GM19035 (cell line): ENCODE measurements around the gene ADGRL3.

Experiments
- ATAC-seq: cut with Tn5 transposase; IDR thresholded peaks from one replicate; pipeline ENCODE4 v1.9.1; 2021; ENCODE audit not compliant: unreplicated experiment

Gene ADGRL3

GRCh38 chr4:61200187-61200915 lies at the start of gene ADGRL3:
TSS of gene ADGRL3 (plus strand) at chr4:61200326.
- ATAC-seq, result no peak

- ATAC-seq, result no peak
These were observed 47.7 kb upstream of the ADGRL3 start for GRCh38 chr4:61152433-61152832.

- ATAC-seq, result no peak
These were observed 39.6 kb upstream of the ADGRL3 start for GRCh38 chr4:61160478-61160877.

GRCh38 chr4:61162116-61162515 lies 38.0 kb upstream of the ADGRL3 start:
- no peak for ATAC-seq

GRCh38 chr4:61173799-61174198 lies 26.3 kb upstream of the ADGRL3 start:
- no peak for ATAC-seq

- ATAC-seq, result no peak
These were observed 24.6 kb upstream of the ADGRL3 start for GRCh38 chr4:61175495-61175894.

GRCh38 chr4:61177367-61177766 lies 22.8 kb upstream of the ADGRL3 start:
- ATAC-seq, result no peak

GRCh38 chr4:61180405-61180804 lies 19.7 kb upstream of the ADGRL3 start:
- ATAC-seq, result no peak

GRCh38 chr4:61182915-61183314 lies 17.2 kb upstream of the ADGRL3 start:
- no peak for ATAC-seq

- ATAC-seq, result no peak
These were observed 14.8 kb upstream of the ADGRL3 start for GRCh38 chr4:61185288-61185687.

GRCh38 chr4:61192392-61192791 lies 7.7 kb upstream of the ADGRL3 start:
- ATAC-seq, result no peak

- no peak for ATAC-seq
These were observed 6.3 kb upstream of the ADGRL3 start for GRCh38 chr4:61193863-61194262.

- ATAC-seq, result no peak
These were observed 5.6 kb upstream of the ADGRL3 start for GRCh38 chr4:61194571-61194970.

- ATAC-seq, result no peak
These were observed 5.0 kb upstream of the ADGRL3 start for GRCh38 chr4:61195101-61195500.

GRCh38 chr4:61198686-61199085 lies 1.4 kb upstream of the ADGRL3 start:
- no peak for ATAC-seq

- ATAC-seq, result no peak
These were observed 296 bp upstream of the ADGRL3 start for GRCh38 chr4:61199873-61200186.

GRCh38 chr4:61200916-61201526 lies 895 bp downstream of the ADGRL3 start:
- no peak for ATAC-seq

GRCh38 chr4:61201561-61201960 lies 1.4 kb downstream of the ADGRL3 start:
- no peak for ATAC-seq

- ATAC-seq, result no peak
These were observed 2.0 kb downstream of the ADGRL3 start for GRCh38 chr4:61201961-61202637.

- ATAC-seq, result no peak
These were observed 2.7 kb downstream of the ADGRL3 start for GRCh38 chr4:61202638-61203435.

- no peak for ATAC-seq
These were observed 3.3 kb downstream of the ADGRL3 start for GRCh38 chr4:61203436-61203790.
